H1 (cell line): ENCODE data around the gene GGA2. TPM values are rescaled to one million over a fixed set of nuclear protein-coding genes. Genes with fewer than 3 reads are reported as not detected.

Experiments
- CTCF ChIA-PET: fragments of 300-600 bp; sonication (Branson Sonifier 250); formaldehyde crosslinking; loops from one replicate; lab custom pipeline; 2021; ENCODE audit not compliant: partially characterized antibody; lab: Charles Lee
- POLR2A ChIA-PET: fragments of 300-600 bp; sonication (Branson Sonifier 250); formaldehyde crosslinking; loops from one replicate; lab custom pipeline; 2021; ENCODE audit warnings: inconsistent platforms; ENCODE audit not compliant: partially characterized antibody; lab: Charles Lee
- DNase-seq, 2 experiments: peaks; one replicate each; pipeline versions ENCODE4 v3.0.0 to v3.0.0-alpha.2; 2010 to 2022; ENCODE audit warnings: low spot score in 2 of 2, low read depth in 1 of 2, mixed read lengths in 1 of 2
- FAIRE-seq: peaks from 2 replicates; lab custom pipeline; 2011; peaks lifted over from hg19 to GRCh38; lab: Jason Lieb, UNC
- H2AFZ ChIP-seq: 2 replicates; pipeline ENCODE4 v1.8.1; 2012; ENCODE audit warnings: low read length, inconsistent platforms
- H2AK5ac ChIP-seq: 2 replicates; pipeline ENCODE4 v1.6.1; 2013; ENCODE audit warnings: low read depth, low read length
- H2BK120ac ChIP-seq: replicated peaks from 2 replicates; pipeline ENCODE3; 2013; ENCODE audit warnings: low read depth, low read length, inconsistent platforms
- H2BK12ac ChIP-seq: 2 replicates; pipeline ENCODE4 v1.6.1; 2013; ENCODE audit warnings: low read depth, low read length
- H2BK15ac ChIP-seq: 2 replicates; pipeline ENCODE4 v1.6.1; 2013; ENCODE audit warnings: low read length
- H2BK20ac ChIP-seq: 2 replicates; pipeline ENCODE4 v1.6.1; 2013; ENCODE audit warnings: low read length
- H2BK5ac ChIP-seq: 2 replicates; pipeline ENCODE4 v1.6.1; 2013; ENCODE audit warnings: low read depth, low read length
- H3K14ac ChIP-seq: 2 replicates; pipeline ENCODE4 v1.6.1; 2013; ENCODE audit warnings: inconsistent platforms; ENCODE audit not compliant: insufficient read length
- H3K18ac ChIP-seq: 2 replicates; pipeline ENCODE4 v1.6.1; 2013; ENCODE audit warnings: low read length; ENCODE audit errors: extremely low read depth
- H3K23ac ChIP-seq: 2 replicates; pipeline ENCODE4 v1.6.1; 2013; ENCODE audit warnings: inconsistent platforms; ENCODE audit not compliant: insufficient read length
- H3K23me2 ChIP-seq: 2 replicates; pipeline ENCODE4 v1.6.1; 2013; ENCODE audit warnings: low read depth, low read length
- H3K27ac ChIP-seq: 2 replicates; pipeline ENCODE4 v1.6.1; 2011; ENCODE audit warnings: low read depth, low read length, inconsistent platforms
- H3K27me3 ChIP-seq, 4 experiments: replicated peaks in 1 of 4; 1 replicate in 1 of 4; 2 replicates in 3 of 4; pipeline versions ENCODE4 v1.6.1 to v1.8.1; 2011 to 2013; ENCODE audit warnings: low read length in 3 of 4, mild to moderate bottlenecking in 3 of 4, inconsistent platforms in 2 of 4, mixed read lengths in 2 of 4, moderate library complexity in 1 of 4; ENCODE audit not compliant: control insufficient read depth in 3 of 4, insufficient read depth in 3 of 4; ENCODE audit errors: extremely low read depth in 1 of 4
- H3K36me3 ChIP-seq, 4 experiments: 2 replicates each; pipeline versions ENCODE4 v1.6.1 to v1.8.1; 2011 to 2013; ENCODE audit warnings: mild to moderate bottlenecking in 4 of 4, low read length in 3 of 4, moderate library complexity in 2 of 4, control low read depth in 1 of 4, inconsistent platforms in 1 of 4; ENCODE audit not compliant: insufficient read depth in 4 of 4, control insufficient read depth in 2 of 4
- H3K4ac ChIP-seq: replicated peaks from 2 replicates; pipeline ENCODE3; 2013; ENCODE audit warnings: low read length, low read depth, mixed read lengths, inconsistent platforms; ENCODE audit not compliant: insufficient read length
- H3K4me1 ChIP-seq, 4 experiments: replicated peaks in 1 of 4; 1 replicate in 1 of 4; 2 replicates in 3 of 4; pipeline versions ENCODE4 v1.6.1 to v1.8.1; 2011 to 2013; ENCODE audit warnings: low read length in 3 of 4, inconsistent platforms in 2 of 4, mixed read lengths in 1 of 4; ENCODE audit not compliant: insufficient read depth in 4 of 4, control insufficient read depth in 3 of 4
- H3K4me2 ChIP-seq, 2 experiments: 2 replicates each; pipeline versions ENCODE4 v1.6.1 to v1.8.1; 2011 to 2013; ENCODE audit warnings: low read depth in 2 of 2, low read length in 2 of 2, control low read depth in 1 of 2, inconsistent platforms in 1 of 2, mild to moderate bottlenecking in 1 of 2; ENCODE audit not compliant: insufficient read depth in 1 of 2
- H3K4me3 ChIP-seq, 4 experiments: fragments of 200-600, 300-600 bp in 1 of 4; sonication (generic), shearing (Covaris generic), sonication (Bioruptor Twin) in 1 of 4; 2 replicates each; pipeline versions ENCODE4 v1.5.1 to v1.8.1; 2011 to 2016; ENCODE audit warnings: low read length in 4 of 4, low read depth in 3 of 4, control low read depth in 2 of 4, inconsistent platforms in 2 of 4, mild to moderate bottlenecking in 2 of 4, mixed read lengths in 1 of 4, moderate library complexity in 1 of 4; ENCODE audit not compliant: insufficient read depth in 2 of 4; ENCODE audit errors: extremely low read depth in 1 of 4
- H3K56ac ChIP-seq: replicated peaks from 2 replicates; pipeline ENCODE3; 2013; ENCODE audit warnings: low read depth, mild to moderate bottlenecking, mixed read lengths, low read length, inconsistent platforms; ENCODE audit not compliant: insufficient read length
- H3K79me1 ChIP-seq: 2 replicates; pipeline ENCODE4 v1.6.1; 2013; ENCODE audit warnings: low read depth, low read length, control low read depth
- H3K79me2 ChIP-seq, 2 experiments: 2 replicates each; pipeline versions ENCODE4 v1.6.1 to v1.8.1; 2012 to 2013; ENCODE audit warnings: low read length in 2 of 2, mild to moderate bottlenecking in 2 of 2, inconsistent platforms in 1 of 2; ENCODE audit not compliant: insufficient read depth in 2 of 2, control insufficient read depth in 1 of 2
- H3K9ac ChIP-seq, 4 experiments: replicated peaks in 1 of 4; 1 replicate in 1 of 4; 2 replicates in 3 of 4; pipeline versions ENCODE4 v1.6.1 to v1.8.1; 2011 to 2013; ENCODE audit warnings: low read depth in 3 of 4, low read length in 3 of 4, control low read depth in 2 of 4, mild to moderate bottlenecking in 2 of 4, moderate library complexity in 2 of 4, inconsistent platforms in 1 of 4; ENCODE audit errors: extremely low read depth in 1 of 4
- H3K9me3 ChIP-seq, 2 experiments: 2 replicates each; pipeline versions ENCODE4 v1.6.1 to v1.8.1; 2012 to 2013; ENCODE audit warnings: mild to moderate bottlenecking in 2 of 2, moderate library complexity in 2 of 2, control low read depth in 1 of 2, inconsistent platforms in 1 of 2, low read depth in 1 of 2, low read length in 1 of 2, mixed read lengths in 1 of 2; ENCODE audit not compliant: insufficient read depth in 2 of 2
- H4K20me1 ChIP-seq, 2 experiments: replicated peaks in 1 of 2; 2 replicates each; pipeline versions ENCODE3 to v1.8.1; 2011 to 2013; ENCODE audit warnings: inconsistent platforms in 2 of 2, low read length in 2 of 2, mild to moderate bottlenecking in 1 of 2; ENCODE audit not compliant: insufficient read depth in 2 of 2, control insufficient read depth in 1 of 2
- H4K5ac ChIP-seq: 2 replicates; pipeline ENCODE4 v1.6.1; 2013; ENCODE audit warnings: low read length, low read depth, mixed read lengths, inconsistent platforms; ENCODE audit not compliant: insufficient read length
- H4K8ac ChIP-seq: 2 replicates; pipeline ENCODE4 v1.8.0; 2013; ENCODE audit warnings: mild to moderate bottlenecking, moderate library complexity, low read length, inconsistent platforms; ENCODE audit not compliant: insufficient read depth; ENCODE audit errors: extremely low read depth
- H4K91ac ChIP-seq: replicated peaks from 2 replicates; pipeline ENCODE3; 2013; ENCODE audit warnings: low read length, mixed read lengths, inconsistent platforms; ENCODE audit not compliant: insufficient read length
- BCL11A ChIP-seq, 2 experiments: IDR thresholded peaks; one replicate each; pipeline ENCODE4 v1.6.1; 2011; ENCODE audit warnings: low read depth in 2 of 2, low read length in 2 of 2, mild to moderate bottlenecking in 2 of 2
- CHD1 ChIP-seq: IDR thresholded peaks from 2 replicates; pipeline ENCODE4 v1.6.1; 2012; ENCODE audit warnings: low read depth, low read length, improper control_type of control experiment
- HDAC6 ChIP-seq: IDR thresholded peaks from one replicate; pipeline ENCODE4 v1.7.1; 2012; ENCODE audit warnings: low read depth, mild to moderate bottlenecking, inconsistent platforms, low read length, moderate library complexity
- JUND ChIP-seq: IDR thresholded peaks from 2 replicates; pipeline ENCODE4 v1.6.1; 2011; ENCODE audit warnings: mild to moderate bottlenecking, improper control_type of control experiment, low read length
- KDM4A ChIP-seq: IDR thresholded peaks from one replicate; pipeline ENCODE4 v1.7.1; 2012; ENCODE audit warnings: low read depth, mild to moderate bottlenecking, moderate library complexity, low read length, inconsistent platforms; ENCODE audit not compliant: severe bottlenecking
- NANOG ChIP-seq: IDR thresholded peaks from 2 replicates; pipeline ENCODE4 v1.6.1; 2011; ENCODE audit warnings: low read length, low read depth, mild to moderate bottlenecking, inconsistent platforms; ENCODE audit not compliant: insufficient read depth, poor library complexity, severe bottlenecking
- POU5F1 ChIP-seq: IDR thresholded peaks from 2 replicates; pipeline ENCODE4 v1.6.1; 2011; ENCODE audit warnings: low read depth, mild to moderate bottlenecking, low read length, moderate library complexity
- RBBP5 ChIP-seq: IDR thresholded peaks from 2 replicates; pipeline ENCODE4 v1.7.1; 2012; ENCODE audit warnings: low read depth, mild to moderate bottlenecking, inconsistent platforms, low read length, moderate library complexity, borderline replicate concordance
- RNF2 ChIP-seq: fragments of 200-900, 300-1000 bp; sonication (generic); IDR thresholded peaks from 2 replicates; pipeline ENCODE4 v1.7.1; 2016; ENCODE audit warnings: borderline replicate concordance, low read depth, mild to moderate bottlenecking, antibody characterized with exemption, low read length; ENCODE audit not compliant: poor library complexity, severe bottlenecking; ENCODE audit errors: missing control alignments
- SIN3A ChIP-seq, 2 experiments: IDR thresholded peaks in 1 of 2; conservative IDR thresholded peaks in 1 of 2; 2 replicates each; pipeline ENCODE4 v1.6.1; 2011 to 2012; ENCODE audit warnings: low read length in 2 of 2, improper control_type of control experiment in 1 of 2, low read depth in 1 of 2, mild to moderate bottlenecking in 1 of 2
- SIX5 ChIP-seq: IDR thresholded peaks from 2 replicates; pipeline ENCODE4 v1.6.1; 2011; ENCODE audit warnings: mild to moderate bottlenecking, low read depth, low read length
- SUZ12 ChIP-seq: fragments of 200-600 bp; sonication (generic); IDR thresholded peaks from 2 replicates; pipeline ENCODE4 v1.6.1; 2012; ENCODE audit warnings: mild to moderate bottlenecking, inconsistent platforms, low read length, moderate library complexity, mixed read lengths
- WGBS, 2 experiments: shearing (Covaris generic) in 1 of 2; methylation state at CpG; one replicate each; pipeline versions ENCODE4 v1.1.6 to v1.1.7; 2013 to 2015; ENCODE audit warnings: low lambda C conversion rate in 2 of 2, mixed read lengths in 2 of 2, inconsistent platforms in 1 of 2, low coverage in 1 of 2, missing lambda C conversion rate in 1 of 2; ENCODE audit not compliant: insufficient replicate concordance in 2 of 2, insufficient coverage in 1 of 2, insufficient read length in 1 of 2; ENCODE audit errors: extremely low coverage in 1 of 2, missing lambda C conversion rate in 1 of 2; 5-methylcytosine and 5-hydroxymethylcytosine counted together
- polyA plus RNA-seq, 7 experiments: library from polyadenylated mRNA; depleted of rRNA in 3 of 7; stranded (reverse) in 5 of 7; unstranded in 2 of 7; fragments of >200 nt in 5 of 7; fragments of 200-250 nt in 2 of 7; gene quantifications; 1 replicate in 5 of 7; 2 replicates in 1 of 7; 4 replicates in 1 of 7; pipeline versions ENCODE4 v1.2.1 to v1.2.3, GENCODE V29; 2011 to 2013; ENCODE audit warnings: missing spikeins in 2 of 7, mixed read lengths in 2 of 7
- total RNA-seq: library from RNA; stranded (reverse); fragmentation: NEBNext Ultra II Directional; extraction: Animal tissue kit (Norgen Biotek cat#: 25700); gene quantifications from 2 replicates; pipeline ENCODE4 v1.2.1, GENCODE V29; 2021
- TF ChIP-seq, protein P1 (sequence below): IDR thresholded peaks from 2 replicates; pipeline ENCODE4 v1.6.1; 2012; ENCODE audit warnings: inconsistent platforms

GGA2 gene
- total and polyA plus RNA-seq, 2 of the 8 experiments (the other 6 are each of a cell fraction or from before 2014, with no cell fraction given), result 65.8 to 114 TPM

DNA sequence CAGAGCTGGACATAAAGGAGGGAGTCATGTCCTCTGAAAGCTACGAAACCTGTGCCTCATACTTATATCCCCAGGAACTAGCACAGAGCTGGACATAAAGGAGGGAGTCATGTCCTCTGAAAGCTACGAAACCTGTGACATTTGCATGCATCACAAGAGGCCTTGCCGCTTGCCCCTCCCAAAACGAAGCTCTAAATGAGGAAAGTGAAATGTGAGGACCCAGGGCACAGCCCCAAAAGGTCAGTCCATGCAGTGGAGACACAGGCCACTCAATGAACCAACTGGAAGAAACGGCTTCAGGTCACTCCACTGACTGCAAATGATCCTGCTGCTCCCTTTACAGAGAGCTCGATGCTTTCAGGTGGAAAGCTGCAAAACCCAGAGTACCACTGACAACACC lies 95.6 kb downstream of the GGA2 start:
- DNase-seq (no peak), FAIRE-seq (no peak)
- no peak overlapping the region for H3K14ac ChIP-seq
- no peaks in the 10 kb centered on the region for H3K79me2 ChIP-seq
- H2BK5ac ChIP-seq, result no peak overlapping the region
- WGBS, 2 experiments, result 84% methylated on average over 6 of the region's 6 CpGs; no CpG with 5 or more reads in 1 of the 2 experiments
- peaks cover 0 to 26% (median 4%) of the 10 kb centered on the region in 4 experiments; a peak in 3 of 8 replicates for H3K36me3 ChIP-seq
- H3K27ac ChIP-seq, result no peak overlapping the region
- no peak overlapping the region for H2BK120ac ChIP-seq
- no peak overlapping the region for H4K91ac ChIP-seq
- no peaks in the 10 kb centered on the region for H3K27me3 ChIP-seq
- no peak overlapping the region for H2BK20ac ChIP-seq
- H3K18ac ChIP-seq, result no peak overlapping the region
- H4K20me1 ChIP-seq, result peaks cover 0 to 2% of the 10 kb centered on the region in 2 experiments
- H2AK5ac ChIP-seq, result no peak overlapping the region
- no peak overlapping the region for H2BK12ac ChIP-seq
- H3K4me3 ChIP-seq, result no peak overlapping the region
- H3K4me1 ChIP-seq, result peaks cover 0 to 4% (median 4%) of the 10 kb centered on the region in 4 experiments; a peak in 5 of 7 replicates
- H3K56ac ChIP-seq, result no peak overlapping the region
- no peaks in the 10 kb centered on the region for H3K23me2 ChIP-seq
- no peak overlapping the region for H4K5ac ChIP-seq
- H3K4me2 ChIP-seq, result no peak overlapping the region
- no peak overlapping the region for H4K8ac ChIP-seq
- no peak overlapping the region for H3K9ac ChIP-seq
- H2BK15ac ChIP-seq, result no peak overlapping the region
- no peak overlapping the region for H2AFZ ChIP-seq
- H3K23ac ChIP-seq, result no peak overlapping the region
- no peak overlapping the region for H3K4ac ChIP-seq
- ChIA-PET POLR2A (interaction anchor here (1.1 to 1.7 kb wide), 3 partner anchors 9 to 38 kb away, joined by 4 to 5 read pairs (median 5); partner anchors contain the start of gene COG7), CTCF (interaction anchor here (0.6 to 5.1 kb wide), 5 partner anchors 9 to 117 kb away, joined by 3 to 34 read pairs (median 4); no protein-coding TSS in a partner anchor)
- H3K9me3 ChIP-seq, result no peaks in the 10 kb centered on the region
- H3K79me1 ChIP-seq, result no peaks in the 10 kb centered on the region
- TF ChIP-seq, protein P1, sequence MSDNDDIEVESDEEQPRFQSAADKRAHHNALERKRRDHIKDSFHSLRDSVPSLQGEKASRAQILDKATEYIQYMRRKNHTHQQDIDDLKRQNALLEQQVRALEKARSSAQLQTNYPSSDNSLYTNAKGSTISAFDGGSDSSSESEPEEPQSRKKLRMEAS, result no peak
- TF ChIP-seq SUZ12 (no peak), JUND (no peak), SIN3A (conservative IDR thresholded peaks at IDR 0.05 in 1 of 2, IDR thresholded peaks at IDR 0.05 in 1 of 2; ENCODE audit: low read depth in 1 of 2, low read length in 2 of 2) (no peak), CHD1 (no peak), KDM4A (no peak), RBBP5 (no peak), HDAC6 (no peak), RNF2 (no peak), NANOG (no peak), BCL11A (IDR thresholded peaks at IDR 0.05; ENCODE audit: low read depth in 2 of 2, low read length in 2 of 2) (no peak), SIX5 (no peak), POU5F1 (no peak)
